Measurements from ENCODE around the gene ARF1. TPM values are rescaled to one million over a fixed set of nuclear protein-coding genes. Genes with fewer than 3 reads are reported as not detected.
"Not testable (repeated sequence)": the region's sequence is repeated elsewhere in the genome, so short reads cannot be mapped to it uniquely, and the experiment has no call there.

The ARF1 gene
- total RNA-seq, 1 donor from 2014 or later: 368 TPM

DNA sequence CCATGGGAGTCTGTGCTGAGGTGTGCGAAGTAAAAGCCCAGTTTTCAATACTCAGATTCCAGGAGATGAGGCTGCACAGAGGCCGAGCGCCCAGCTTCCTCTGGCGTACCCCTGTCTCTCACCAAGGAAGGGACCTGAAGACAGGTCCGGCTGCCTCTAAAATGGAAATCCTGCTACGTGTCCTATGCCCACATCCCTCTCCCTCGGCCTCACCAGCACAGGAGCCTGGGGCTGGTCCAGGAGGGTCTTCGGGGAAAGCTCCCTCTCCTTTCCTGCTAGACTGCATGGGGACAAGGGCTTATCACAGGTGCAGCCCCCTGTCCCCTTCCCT lies 26.2 kb downstream of the ARF1 start:
- Histone ChIP-seq H3K27me3 (ENCODE audit: low read depth) (no peaks in the 10 kb centered on the region), H3K9me3 (no peaks in the 10 kb centered on the region), H3K4me3 (peak overlapping the region; percentile 78), H3K27ac (peak overlapping the region; percentile 92), H3K36me3 (peaks cover 23% of the 10 kb centered on the region), H3K4me1 (peaks cover 27% of the 10 kb centered on the region)
- intact Hi-C loops (cut with DNase I): no loop called here
- TF ChIP-seq, protein P1, sequence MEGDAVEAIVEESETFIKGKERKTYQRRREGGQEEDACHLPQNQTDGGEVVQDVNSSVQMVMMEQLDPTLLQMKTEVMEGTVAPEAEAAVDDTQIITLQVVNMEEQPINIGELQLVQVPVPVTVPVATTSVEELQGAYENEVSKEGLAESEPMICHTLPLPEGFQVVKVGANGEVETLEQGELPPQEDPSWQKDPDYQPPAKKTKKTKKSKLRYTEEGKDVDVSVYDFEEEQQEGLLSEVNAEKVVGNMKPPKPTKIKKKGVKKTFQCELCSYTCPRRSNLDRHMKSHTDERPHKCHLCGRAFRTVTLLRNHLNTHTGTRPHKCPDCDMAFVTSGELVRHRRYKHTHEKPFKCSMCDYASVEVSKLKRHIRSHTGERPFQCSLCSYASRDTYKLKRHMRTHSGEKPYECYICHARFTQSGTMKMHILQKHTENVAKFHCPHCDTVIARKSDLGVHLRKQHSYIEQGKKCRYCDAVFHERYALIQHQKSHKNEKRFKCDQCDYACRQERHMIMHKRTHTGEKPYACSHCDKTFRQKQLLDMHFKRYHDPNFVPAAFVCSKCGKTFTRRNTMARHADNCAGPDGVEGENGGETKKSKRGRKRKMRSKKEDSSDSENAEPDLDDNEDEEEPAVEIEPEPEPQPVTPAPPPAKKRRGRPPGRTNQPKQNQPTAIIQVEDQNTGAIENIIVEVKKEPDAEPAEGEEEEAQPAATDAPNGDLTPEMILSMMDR (IDR thresholded peaks at IDR 0.05): no peak
- DNase-seq (peak; percentile 48), ATAC-seq (no peak)

- peaks cover 22% of the 10 kb centered on the region for H3K4me1 ChIP-seq
- DNase-seq (peak; percentile 97), ATAC-seq (peak; percentile 97 to 99)
- H3K27ac ChIP-seq: peak within 1 kb of the TSS; percentile 92
- TF ChIP-seq, protein P1 (IDR thresholded peaks at IDR 0.05): no peak
- peak within 1 kb of the TSS; percentile 78 for H3K4me3 ChIP-seq
- no peaks in the 10 kb centered on the region for H3K27me3 ChIP-seq (ENCODE audit: low read depth)
- H3K36me3 ChIP-seq: peaks cover 23% of the 10 kb centered on the region
- intact Hi-C loops (cut with DNase I): no loop called here
- no peaks in the 10 kb centered on the region for H3K9me3 ChIP-seq
Measured at GRCh38 chr1:228109073-228109961, 26.8 kb downstream of the ARF1 start, which contains the start of gene MRPL55. Gene MRPL55, minus strand, starts transcription at chr1:228109299. Its CDS starts 1,039 bp downstream, at chr1:228108260.

GRCh38 chr1:228109962-228110488 lies 27.5 kb downstream of the ARF1 start:
- intact Hi-C loops (cut with DNase I): no loop called here

GRCh38 chr1:228110556-228110955 lies 28.0 kb downstream of the ARF1 start:
- no peak for ATAC-seq

More at GRCh38 chr1:228109962-228110488, 27.5 kb downstream of the ARF1 start:
- peaks cover 22% of the 10 kb centered on the region for H3K4me1 ChIP-seq
- ATAC-seq (peak; percentile 12 to 52), DNase-seq (no peak)
- H3K9me3 ChIP-seq: no peaks in the 10 kb centered on the region
- TF ChIP-seq, protein P1 (IDR thresholded peaks at IDR 0.05): no peak
- H3K4me3 ChIP-seq: peak overlapping the region; percentile 78
- peak overlapping the region; percentile 92 for H3K27ac ChIP-seq
- H3K36me3 ChIP-seq: peaks cover 23% of the 10 kb centered on the region
- no peaks in the 10 kb centered on the region for H3K27me3 ChIP-seq (ENCODE audit: low read depth)

DNA sequence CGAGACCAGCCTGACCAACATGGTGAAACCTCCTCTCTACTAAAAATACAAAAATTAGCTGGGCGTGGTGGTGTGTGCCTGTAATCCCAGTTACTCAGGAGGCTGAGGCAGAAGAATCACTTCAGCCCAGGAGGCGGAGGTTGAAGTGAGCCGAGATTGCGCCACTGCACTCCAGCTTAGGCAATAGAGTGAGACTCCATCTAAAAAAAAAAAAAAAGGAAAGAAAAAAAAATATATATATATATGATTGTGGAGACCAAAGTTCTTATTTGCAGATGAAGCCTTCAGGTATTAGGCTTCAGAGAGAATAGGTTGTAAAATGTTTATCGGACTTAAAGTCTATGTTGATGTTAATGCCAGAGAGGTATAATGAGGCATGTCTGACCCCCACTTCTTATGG lies 28.8 kb downstream of the ARF1 start:
- H3K27ac ChIP-seq: peak overlapping the region; percentile 92
- peaks cover 22% of the 10 kb centered on the region for H3K4me1 ChIP-seq
- H3K4me3 ChIP-seq; ATAC-seq; H3K27me3 ChIP-seq (ENCODE audit: low read depth); intact Hi-C loops (cut with DNase I); H3K9me3 ChIP-seq; DNase-seq: not testable (repeated sequence)
- peaks cover 15% of the 10 kb centered on the region for H3K36me3 ChIP-seq

More at GRCh38 chr1:228110556-228110955, 28.0 kb downstream of the ARF1 start:
- Histone ChIP-seq H3K27ac (peak overlapping the region; percentile 92), H3K36me3 (peaks cover 23% of the 10 kb centered on the region), H3K4me1 (peaks cover 22% of the 10 kb centered on the region), H3K9me3 (no peaks in the 10 kb centered on the region), H3K4me3 (no peak overlapping the region), H3K27me3 (ENCODE audit: low read depth) (no peaks in the 10 kb centered on the region)
- DNase-seq: no peak
- intact Hi-C loops (cut with DNase I): no loop called here
- TF ChIP-seq, protein P1 (IDR thresholded peaks at IDR 0.05): no peak

- Histone ChIP-seq H3K9me3 (no peaks in the 10 kb centered on the region), H3K27me3 (ENCODE audit: low read depth) (no peaks in the 10 kb centered on the region), H3K4me1 (peaks cover 22% of the 10 kb centered on the region), H3K27ac (no peak overlapping the region), H3K4me3 (no peak overlapping the region), H3K36me3 (peaks cover 7% of the 10 kb centered on the region)
- DNase-seq (no peak), ATAC-seq (no peak)
- intact Hi-C loops (cut with DNase I): no loop called here
- TF ChIP-seq, protein P1 (IDR thresholded peaks at IDR 0.05): no peak
Measured at GRCh38 chr1:228112167-228112566, 29.7 kb downstream of the ARF1 start.
